Epidermal melanocyte (primary cell): ENCODE results near the gene NINJ2.

Experiments
- DNase-seq: peaks from one replicate; pipeline ENCODE4 v3.0.0; 2011; ENCODE audit warnings: low spot score; ENCODE audit not compliant: insufficient read length

Gene NINJ2

DNA sequence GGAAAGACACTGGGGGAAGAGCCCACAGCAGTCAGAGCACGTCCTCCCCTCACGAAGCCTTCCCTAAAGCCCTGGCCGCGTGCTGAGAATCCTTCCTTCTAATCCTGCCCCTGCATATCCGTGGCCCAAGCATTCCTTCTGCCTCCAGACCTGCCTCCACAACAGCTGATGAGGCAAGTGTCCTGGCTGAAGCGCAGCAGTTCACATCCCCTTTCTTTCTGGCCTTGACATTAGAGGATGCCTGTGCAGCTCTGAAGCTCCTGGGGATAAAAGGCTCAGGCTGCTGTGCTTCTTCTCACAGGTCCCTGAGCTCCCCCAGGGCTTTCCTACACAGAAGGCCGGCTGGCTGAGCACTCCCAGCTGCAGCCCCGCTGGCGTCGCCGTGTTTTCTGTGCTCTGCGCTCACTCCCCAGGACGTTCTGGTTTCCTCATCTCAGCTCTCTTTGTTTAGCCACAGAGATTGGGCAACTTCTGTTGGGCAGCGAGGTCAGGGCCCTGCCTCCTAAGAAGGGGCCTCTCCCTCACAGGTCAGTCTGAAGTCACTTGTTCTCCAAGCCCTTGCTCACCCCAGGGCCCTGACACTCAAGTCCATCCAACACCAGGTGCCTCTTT lies 45.8 kb downstream of the NINJ2 start:
- no peak for DNase-seq

DNA sequence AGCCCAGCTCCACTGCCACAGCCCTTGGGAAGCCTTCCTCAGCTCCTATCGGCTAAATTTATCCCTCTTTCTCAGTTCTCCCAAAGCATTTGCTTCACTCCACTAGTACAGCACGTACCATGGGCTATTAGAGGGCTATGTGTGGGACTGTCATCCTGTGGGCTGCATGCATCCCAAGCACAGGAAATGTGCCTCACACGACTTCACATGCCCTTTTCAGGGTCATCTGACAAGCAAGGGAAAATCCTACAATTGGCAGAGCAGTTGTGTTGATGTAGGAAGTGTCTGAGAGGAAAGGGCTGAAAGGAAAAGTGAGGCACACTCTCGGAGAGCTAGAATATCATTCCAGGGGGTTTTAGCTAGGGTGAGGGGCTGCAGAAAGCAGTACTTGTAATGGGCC lies 47.6 kb downstream of the NINJ2 start:
- DNase-seq: no peak

DNA sequence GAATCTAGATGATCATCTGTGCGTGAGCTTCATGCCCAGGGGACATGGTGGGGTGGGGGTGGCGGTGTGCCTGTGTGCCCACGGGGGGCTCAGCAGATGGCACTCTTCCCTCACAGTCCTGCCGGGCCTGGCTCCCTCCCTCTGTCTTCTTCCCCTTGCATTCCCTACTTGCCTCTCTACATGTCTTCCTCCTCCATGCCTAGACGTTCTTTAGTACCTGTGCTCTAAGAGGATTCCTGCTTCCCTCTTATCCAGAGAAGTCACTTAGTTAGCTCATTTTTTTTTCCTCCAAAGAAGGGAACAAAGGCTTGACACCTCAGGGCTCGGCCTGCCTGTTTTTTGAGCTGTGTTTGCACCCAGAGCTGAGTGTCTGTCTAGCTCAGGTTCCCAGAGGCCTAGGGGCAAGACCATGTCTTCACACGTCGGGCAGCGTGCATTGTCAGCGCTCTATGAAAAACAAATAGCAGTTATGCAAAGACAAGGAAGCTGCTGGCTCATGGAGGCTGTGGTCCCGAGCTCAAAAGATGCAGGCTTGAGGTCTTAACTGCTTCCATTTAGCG lies 48.8 kb downstream of the NINJ2 start:
- DNase-seq: no peak

DNA sequence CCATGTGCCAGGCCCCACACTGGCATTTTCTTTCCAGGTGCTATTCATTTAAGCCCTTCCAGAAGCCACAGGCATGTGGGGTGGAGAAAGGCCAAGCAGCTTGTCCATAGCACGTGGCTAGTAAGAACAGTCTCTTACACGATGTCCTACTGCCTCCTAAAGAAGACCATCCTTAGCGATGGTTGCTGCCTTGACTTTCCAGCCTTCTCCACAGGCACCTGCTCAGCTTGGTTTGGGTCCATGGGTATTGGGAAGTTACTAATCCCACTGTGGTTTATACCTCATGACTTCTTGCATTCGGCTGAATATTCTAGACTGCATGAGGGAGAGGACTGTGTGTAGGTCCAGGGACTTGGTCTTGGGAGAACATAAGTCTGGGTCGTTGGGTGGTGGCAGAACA lies 49.2 kb downstream of the NINJ2 start:
- DNase-seq: no peak

DNA sequence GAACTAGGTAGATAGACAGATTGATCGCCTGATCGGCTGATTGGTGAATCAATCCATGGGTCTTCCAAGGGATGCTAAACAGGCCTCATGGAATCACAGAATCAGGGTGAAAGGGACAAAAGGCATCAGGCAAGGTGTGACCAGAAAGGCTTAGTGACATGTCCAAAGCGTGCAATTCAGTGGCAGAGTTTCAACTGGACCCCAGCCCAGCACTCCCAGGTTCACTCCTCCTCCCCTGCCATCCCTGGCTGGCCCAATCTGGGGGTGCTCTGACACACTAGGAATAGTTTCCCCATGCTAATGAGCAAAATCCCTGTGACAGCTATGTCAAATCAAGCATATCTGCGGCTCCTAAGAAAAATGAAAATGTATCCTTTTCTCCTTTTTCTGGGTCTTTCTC lies 50.4 kb downstream of the NINJ2 start:
- DNase-seq: no peak

DNA sequence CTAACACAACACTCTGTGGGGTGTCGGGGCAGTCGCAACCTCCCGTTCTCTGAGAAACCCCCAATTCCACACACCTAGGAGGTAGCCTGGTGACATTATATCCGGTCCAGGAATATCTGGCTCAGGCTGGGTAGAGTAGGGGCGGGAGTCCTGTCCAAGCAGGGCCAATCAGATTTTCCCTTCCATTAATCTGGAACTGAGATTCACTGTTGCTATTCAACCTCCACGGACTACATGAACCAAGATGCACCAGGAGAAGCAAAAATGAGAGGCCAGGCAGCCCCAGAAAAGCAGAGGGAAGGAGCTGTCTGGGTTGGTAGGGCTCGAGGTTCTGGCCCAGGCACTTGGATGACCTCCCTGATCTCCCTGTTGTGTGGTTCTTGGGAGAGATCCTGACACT lies 51.0 kb downstream of the NINJ2 start:
- DNase-seq: no peak

DNA sequence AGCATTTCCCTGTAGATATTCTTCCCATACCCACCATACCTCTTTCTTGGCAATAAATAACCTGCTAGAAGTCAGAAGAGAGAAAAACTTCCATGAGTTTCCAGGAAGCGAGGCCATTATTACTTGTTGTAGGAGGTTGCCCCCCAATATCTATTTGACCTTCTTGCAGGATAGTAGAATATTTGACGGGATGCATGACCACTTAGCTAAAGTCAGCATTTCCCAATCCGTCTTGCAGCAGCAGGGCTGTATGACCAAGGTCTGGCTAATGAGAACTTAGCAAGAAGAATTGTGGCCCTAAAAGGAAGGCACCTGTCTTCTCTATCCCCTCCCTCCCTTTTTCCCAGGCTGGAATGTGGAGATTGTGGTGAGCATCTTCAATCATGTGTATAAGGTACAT lies 51.5 kb downstream of the NINJ2 start:
- no peak for DNase-seq

DNA sequence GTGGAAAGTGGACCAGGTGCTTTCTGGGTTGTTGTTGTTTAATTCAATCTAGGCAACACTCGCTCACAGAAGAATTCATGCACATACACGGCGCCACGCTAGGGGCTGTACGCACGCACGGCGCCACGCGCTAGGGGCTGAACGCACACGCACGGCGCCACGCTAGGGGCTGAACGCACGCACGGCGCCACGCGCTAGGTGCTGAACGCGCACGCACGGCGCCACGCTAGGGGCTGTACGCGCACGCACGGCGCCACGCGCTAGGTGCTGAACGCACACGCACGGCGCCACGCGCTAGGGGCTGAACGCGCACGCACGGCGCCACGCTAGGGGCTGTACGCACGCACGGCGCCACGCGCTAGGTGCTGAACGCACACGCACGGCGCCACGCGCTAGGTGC lies 54.3 kb downstream of the NINJ2 start:
- no peak for DNase-seq

DNA sequence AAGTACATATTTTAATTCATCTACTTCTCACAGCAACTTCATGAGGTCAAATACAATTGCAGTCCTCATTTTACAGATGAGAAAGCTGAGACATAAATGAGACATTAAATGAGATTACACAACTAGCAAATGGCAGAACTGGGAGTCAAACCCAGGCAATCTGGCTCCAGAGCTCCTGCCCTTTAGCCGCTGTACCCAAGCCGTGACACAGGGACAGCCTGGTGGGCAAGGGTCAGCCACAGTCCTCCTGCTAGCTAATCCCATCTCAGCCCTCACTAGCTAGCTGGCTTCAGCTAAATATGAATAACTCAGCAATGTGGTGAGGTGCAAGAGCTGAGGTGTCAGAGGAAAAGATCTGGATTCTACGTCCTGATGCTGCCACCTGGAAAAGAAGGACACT lies 54.8 kb downstream of the NINJ2 start:
- DNase-seq: no peak

DNA sequence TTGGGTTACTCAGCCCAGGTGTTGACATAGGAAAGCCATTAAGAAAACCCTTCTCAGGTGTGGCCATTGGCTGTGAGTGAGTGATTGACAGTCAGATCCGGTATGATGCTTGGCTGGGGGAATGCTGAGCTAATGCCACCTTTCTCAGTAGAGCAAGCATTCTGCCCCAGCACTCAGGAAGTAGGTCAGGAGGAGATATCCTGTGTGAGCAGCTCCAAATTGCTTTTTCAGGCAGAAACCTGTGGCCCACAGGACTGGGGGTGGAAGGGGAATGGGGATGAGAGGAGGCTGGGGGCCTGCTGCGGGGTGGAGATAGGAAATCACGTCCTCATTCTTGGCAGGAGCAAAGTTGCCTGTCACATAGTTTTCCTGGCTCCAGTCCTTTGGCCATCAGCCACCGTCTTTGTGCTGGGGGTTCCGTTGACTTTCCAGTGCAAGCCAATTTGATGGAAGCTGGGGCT lies 55.7 kb downstream of the NINJ2 start:
- no peak for DNase-seq

DNA sequence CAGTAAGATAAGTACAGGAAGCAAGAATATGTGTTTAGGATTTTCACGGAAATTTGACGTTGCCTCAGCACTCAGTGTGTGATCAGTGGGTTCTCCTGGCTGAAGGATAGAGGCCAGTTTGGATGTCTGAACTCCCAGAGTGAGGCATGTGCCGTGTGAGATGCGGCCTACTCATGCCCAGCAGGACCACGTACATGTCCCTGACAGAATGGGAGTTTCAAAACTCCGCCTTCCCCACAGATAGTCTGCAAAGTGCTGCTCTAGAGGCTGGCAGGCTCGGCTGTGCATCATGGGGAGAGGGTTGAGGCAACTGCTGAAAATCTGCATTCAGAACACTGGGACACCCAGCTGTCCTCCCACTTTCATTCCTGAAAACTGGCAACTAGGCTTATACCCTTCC lies 58.3 kb downstream of the NINJ2 start:
- DNase-seq: no peak

DNA sequence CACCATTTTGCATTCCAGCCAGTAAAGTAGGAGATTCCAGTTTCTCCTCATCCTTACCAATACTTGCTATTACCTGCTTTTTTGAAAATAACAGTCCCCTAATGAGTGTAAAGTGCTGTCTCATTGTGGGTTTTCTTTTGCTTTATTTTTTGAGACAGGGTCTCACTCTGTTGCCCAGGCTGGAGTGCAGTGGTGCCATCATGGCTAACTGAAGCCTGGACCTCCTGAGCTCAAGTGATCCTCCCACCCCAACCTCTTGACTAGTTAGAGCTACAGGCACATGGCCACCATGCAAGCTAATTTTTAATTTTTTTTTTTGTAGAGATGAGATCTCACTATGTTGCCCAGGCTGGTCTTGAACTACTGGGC lies 60.6 kb downstream of the NINJ2 start:
- DNase-seq: no peak

DNA sequence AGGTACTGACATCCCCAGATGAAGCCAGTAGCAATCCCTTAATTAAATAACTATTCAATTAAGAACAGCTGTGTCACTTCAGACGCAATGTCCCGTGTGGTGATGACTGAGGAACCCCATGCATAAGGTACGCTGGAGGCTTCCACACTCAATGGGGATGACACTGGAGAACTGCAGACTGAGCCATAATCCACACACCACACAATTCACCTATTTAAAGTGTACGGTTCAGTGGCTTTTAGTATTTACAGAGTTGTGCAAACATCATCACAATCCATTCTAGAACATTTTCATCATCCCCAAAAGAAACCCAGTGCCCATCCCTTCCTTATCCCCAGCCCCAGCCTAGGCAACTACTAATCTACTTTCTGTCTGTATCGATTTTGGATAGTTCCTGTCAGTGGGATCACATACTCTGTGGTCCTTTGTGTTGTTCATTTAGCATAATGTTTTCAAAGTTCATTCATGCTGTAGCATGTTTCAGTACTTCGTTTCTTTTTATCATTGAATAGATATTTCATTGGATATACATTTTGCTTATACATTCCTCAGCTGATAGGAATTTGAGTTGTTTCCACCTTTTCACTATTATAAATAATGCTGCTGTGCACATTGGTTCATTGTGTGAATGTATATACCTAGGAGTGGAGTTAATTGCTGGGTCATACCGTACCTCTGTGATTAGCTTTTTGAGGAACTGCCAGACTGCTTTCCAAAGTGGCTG lies 61.1 kb downstream of the NINJ2 start:
- DNase-seq: no peak

DNA sequence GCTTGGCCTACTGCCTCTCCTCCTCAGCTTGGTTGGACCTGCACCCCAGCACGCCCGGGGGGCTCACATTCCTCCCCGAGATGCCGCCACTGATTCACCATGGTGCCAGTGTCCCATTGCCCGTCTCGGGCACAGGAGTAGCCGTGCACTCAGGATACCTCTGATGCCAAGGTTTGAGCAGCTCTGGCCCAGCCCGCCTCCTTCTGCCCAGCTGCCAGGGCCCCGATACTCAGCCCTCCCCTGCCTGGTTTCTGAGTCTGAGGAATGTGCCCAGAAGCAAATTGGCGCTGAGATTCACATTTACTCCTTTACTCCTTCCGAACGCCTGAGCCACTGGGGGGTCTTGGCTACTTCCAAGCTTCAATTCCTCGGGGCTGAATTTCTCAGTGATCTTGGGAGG lies 63.5 kb downstream of the NINJ2 start:
- no peak for DNase-seq

DNA sequence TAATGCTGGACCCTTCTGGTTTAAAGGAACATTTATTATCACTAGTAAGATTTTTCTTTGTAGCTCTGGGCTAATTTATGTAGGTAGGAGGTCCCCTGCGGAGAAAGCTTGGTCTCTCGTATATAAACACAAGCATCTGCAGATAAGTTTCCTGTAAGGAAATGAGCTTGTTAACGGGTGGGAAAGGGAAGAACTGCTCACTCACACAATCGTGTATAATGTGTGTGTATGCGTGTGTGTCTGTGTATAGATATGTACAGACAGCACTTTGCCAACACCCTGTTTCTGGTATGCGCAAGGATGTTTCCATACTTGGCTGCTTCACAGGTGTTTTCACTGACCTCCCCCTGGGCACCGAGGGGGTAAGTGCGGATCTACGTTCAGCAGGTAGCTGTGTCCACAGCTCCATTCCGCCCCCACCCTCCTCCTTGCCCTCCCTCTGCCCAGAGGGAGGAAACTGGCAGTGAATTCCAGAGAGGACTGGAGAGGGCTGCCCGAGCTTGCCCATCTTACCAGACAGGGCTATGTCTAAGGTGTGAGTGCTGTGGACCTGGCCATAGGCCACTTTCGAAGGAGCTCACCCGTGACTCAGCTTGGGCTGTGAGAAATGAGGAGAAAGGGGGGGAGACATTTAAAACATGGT lies 65.2 kb downstream of the NINJ2 start:
- no peak for DNase-seq

DNA sequence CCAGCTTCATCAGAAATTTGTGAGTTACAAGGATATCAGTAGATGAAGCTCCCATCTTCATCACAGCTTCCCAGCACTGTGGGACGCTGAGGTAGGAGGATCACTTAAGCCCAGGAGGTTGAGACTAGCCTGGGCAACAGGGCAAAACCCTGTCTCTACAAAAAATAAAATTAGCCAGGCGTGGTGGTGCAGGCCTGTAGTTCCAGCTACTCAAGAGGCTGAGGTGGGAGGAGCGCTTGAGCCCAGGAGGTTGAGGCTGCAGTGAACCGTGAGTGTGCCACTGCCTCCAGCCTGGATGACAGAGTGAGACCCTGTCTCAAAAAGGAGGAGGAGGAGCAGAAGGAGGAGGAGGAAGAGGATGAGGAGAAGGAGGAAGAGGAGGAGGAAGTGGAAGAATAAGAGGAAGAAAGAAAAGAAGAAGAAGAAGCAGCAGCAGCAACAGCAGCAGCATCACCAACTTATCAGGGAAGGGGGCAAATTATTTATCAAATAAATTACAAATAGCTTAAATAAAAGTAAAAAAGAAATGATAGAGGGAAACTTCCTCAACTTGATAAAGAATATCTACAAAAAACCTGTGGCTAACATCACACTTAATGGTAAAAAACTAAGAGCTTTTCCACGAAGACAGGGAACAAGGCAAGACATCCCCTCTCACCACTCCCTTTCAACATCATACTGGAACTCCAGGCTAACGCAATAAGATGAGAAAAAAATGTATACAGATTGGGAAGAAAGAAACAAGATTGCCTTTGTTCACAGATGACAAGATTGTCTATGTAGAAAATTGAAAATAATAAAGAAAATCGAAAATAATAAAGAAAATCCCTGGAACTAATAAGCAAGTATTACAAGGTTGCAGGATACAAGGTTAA lies 69.6 kb downstream of the NINJ2 start:
- no peak for DNase-seq

DNA sequence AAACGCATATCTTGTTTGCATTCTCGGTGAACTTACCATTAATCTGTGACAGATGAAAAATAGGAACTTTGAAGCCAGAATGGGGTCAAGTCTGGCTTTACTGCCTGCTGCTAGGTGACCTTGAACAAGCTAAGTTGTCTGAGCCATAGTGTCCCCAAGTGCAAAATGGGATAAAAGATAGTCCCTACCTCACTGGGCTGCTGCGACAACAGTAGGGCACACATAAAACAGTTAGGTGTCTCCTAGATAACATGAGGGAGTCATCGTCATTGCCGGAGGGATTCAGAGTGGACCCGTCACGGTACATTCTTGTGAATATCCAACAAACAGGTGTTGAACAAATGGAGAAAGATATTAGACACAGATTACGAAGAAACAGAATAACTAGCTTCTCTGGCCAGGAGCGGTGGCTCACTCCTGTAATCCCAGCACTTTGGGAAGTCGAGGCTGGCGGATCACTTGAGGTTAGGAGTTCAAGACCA lies 71.2 kb downstream of the NINJ2 start:
- DNase-seq: no peak

DNA sequence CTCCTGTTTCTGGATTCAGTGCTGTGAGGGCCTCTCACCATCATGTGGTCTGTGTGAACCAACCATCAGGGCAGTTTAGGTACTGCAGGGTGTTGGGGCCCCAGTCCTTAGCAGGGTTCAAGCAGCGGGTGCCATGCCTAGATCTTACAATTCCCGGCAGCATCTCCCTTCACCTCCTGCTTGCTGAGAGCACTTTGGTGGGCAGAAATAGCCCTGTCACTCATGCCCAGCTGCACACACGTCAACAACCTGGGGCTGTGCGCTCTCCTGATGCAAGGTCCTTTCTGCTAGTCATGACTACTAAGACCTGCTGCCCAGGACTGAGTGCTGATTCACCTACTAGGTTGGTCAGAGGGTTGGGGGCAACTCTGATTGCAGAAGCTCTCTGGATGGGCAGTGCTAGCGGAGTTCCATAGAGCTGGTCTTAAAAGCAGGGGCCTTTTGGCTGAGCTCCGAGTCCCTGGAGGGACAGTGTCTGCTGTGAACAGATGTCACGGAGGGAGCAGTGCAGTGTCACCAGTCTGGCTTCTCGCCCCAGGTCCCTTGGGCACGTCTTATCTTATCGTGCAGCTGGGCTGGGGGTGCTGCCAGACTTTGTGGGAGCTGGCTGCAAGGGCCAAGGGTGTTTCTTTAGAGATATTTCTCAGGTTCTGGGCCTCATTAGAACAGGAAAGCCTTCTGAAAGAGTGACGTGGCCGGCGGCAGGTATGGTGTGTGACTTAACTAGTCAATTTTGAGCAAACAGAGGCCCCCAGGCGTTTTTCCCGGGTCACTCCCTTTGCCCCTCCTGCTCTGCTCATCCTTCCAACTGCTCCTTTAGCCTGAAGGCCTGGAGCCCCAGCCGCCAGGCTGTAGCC lies 71.8 kb downstream of the NINJ2 start:
- DNase-seq: no peak

DNA sequence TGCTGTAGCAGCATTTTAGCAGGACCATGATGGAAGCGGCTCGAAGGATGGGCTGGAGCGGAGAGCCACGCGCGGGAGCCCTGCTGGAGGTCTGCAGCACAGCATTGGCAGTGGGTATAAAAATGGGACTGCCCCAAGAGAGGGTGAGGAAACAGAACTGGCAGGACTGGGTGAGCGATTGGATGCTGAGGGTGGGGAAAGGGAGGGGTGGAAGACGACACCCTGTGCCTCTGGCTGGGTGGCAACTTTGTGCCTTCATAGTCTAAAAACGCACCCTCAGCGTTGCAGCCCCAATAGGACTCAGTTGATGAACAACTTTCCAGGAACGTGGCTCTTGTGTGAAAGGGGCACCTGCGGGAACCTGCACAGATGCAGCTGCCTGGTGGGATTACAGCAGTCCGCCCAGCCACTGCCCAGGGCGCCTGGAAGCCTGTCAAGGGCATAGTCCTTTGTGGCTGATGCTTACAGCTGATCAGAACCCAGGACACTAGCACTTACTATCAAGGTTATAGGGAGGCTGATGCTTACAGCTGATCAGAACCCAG lies 73.0 kb downstream of the NINJ2 start:
- no peak for DNase-seq

DNA sequence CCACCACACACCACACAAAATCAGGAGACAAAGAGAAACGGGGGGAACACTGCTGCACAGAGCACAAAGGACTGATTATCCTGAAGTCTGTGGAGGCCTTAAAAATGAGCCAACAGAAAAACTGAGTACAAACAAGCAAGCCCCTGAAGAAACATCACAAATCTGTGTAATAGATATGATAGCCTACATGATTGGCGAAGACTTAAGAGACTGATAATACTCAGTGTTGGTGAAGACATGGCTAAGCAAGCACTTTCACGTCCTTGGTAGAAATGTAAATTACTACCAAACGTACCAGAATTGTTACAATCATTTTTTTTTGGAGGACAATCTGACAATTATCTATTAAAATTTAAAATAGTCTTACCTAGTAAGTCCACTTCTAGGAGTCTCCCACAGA lies 74.6 kb downstream of the NINJ2 start:
- DNase-seq: no peak

DNA sequence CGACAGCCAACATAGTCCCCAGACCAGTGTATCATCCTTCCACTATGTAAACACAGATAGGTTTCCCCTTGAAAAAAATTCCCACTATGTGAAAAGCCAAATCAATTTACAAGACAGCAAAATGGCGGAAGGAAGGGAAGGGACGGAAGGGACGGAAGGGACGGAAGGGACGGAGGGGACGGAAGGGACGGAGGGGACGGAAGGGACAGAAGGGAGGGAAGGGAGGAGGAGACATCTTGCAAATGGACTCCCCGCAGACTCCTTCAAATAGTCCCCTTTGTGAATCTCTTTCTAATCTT lies 75.3 kb downstream of the NINJ2 start:
- DNase-seq: no peak
